GM10248 (cell line): Measurements from ENCODE around the gene SOAT2.

Experiments
- CTCF ChIA-PET: fragments of 300-600 bp; sonication (Branson Sonifier 250); formaldehyde crosslinking; extraction: SDS; loops from one replicate; lab custom pipeline; 2021; ENCODE audit warnings: antibody characterized with exemption; lab: Yijun Ruan, JAX
- POLR2A ChIA-PET: fragments of 350-650 bp; sonication (Branson Sonifier 250); formaldehyde crosslinking; extraction: SDS; loops from one replicate; lab custom pipeline; 2020; ENCODE audit warnings: antibody characterized with exemption; lab: Yijun Ruan, JAX
- DNase-seq: peaks from one replicate; pipeline ENCODE4 v3.0.0; 2012; ENCODE audit errors: extremely low spot score
- CTCF ChIP-seq: IDR thresholded peaks from 2 replicates; pipeline ENCODE4 v1.5.1; 2012; ENCODE audit warnings: mild to moderate bottlenecking, low read depth; ENCODE audit errors: extremely low read depth, missing control alignments, control extremely low read depth

Gene SOAT2

GRCh38 chr12:53068811-53069585 is 34.3 kb upstream of the SOAT2 start:
- TF ChIP-seq CTCF: no peak
- DNase-seq: no peak
- ChIA-PET CTCF (interaction anchor here (1.5 to 14.8 kb wide), 6 partner anchors 9 to 252 kb away, joined by 3 to 294 read pairs (median 80); partner anchors contain the start of genes AAAS, IGFBP6, SOAT2 and SPRYD3), POLR2A (interaction anchor here (0.5 kb wide), 1 partner anchor 155 kb away, joined by 5 read pairs; no protein-coding TSS in a partner anchor)

- no peak for TF ChIP-seq CTCF
- POLR2A ChIA-PET: no interaction called here
- DNase-seq: no peak
- CTCF ChIA-PET: interaction anchor here (1.5 to 14.8 kb wide), 3 partner anchors 9 to 29 kb away, joined by 5 to 294 read pairs (median 264); partner anchors contain the start of genes IGFBP6, SOAT2, SPRYD3 and TNS2
These were observed 33.5 kb upstream of the SOAT2 start for GRCh38 chr12:53069621-53070410.

GRCh38 chr12:53070877-53071492 is 32.3 kb upstream of the SOAT2 start:
- POLR2A ChIA-PET: interaction anchor here (0.7 to 1.1 kb wide), 2 partner anchors 8 to 10 kb away, joined by 8 to 9 read pairs; no protein-coding TSS in a partner anchor
- TF ChIP-seq CTCF: no peak
- CTCF ChIA-PET: interaction anchor here (13.7 to 14.8 kb wide), 2 partner anchors 21 to 28 kb away, joined by 264 to 294 read pairs; partner anchors contain the start of genes IGFBP6, SOAT2 and TNS2
- DNase-seq: no peak

- TF ChIP-seq CTCF: no peak
- ChIA-PET CTCF (interaction anchor here (1.7 to 14.8 kb wide), 3 partner anchors 8 to 27 kb away, joined by 3 to 294 read pairs (median 264); partner anchors contain the start of genes IGFBP6, SOAT2 and TNS2), POLR2A (interaction anchor here (0.6 to 1.1 kb wide), 3 partner anchors 9 to 109 kb away, joined by 5 to 9 read pairs (median 8); partner anchors contain the start of genes CSAD and ZNF740)
- DNase-seq: no peak
These were observed 31.4 kb upstream of the SOAT2 start for GRCh38 chr12:53071591-53072551.

GRCh38 chr12:53073881-53074280 is 29.4 kb upstream of the SOAT2 start:
- no peak for TF ChIP-seq CTCF
- ChIA-PET POLR2A (interaction anchor here (0.7 kb wide), 1 partner anchor 1168 kb away, joined by 12 read pairs; no protein-coding TSS in a partner anchor), CTCF (interaction anchor here (0.9 to 13.7 kb wide), 3 partner anchors 8 to 86 kb away, joined by 3 to 294 read pairs (median 141); partner anchors contain the start of genes IGFBP6 and SOAT2)
- no peak for DNase-seq
